H1 (cell line): ENCODE measurements around the gene GDNF. TPM values are rescaled to one million over a fixed set of nuclear protein-coding genes. Genes with fewer than 3 reads are reported as not detected.

Experiments
- EGR1 ChIP-seq: IDR thresholded peaks from 2 replicates; pipeline ENCODE4 v1.6.1; 2011; ENCODE audit warnings: low read depth, low read length, borderline replicate concordance
- EZH2 ChIP-seq: fragments of 200-600 bp; sonication (generic); IDR thresholded peaks from 2 replicates; pipeline ENCODE4 v1.7.1; 2012; ENCODE audit warnings: low read depth, mild to moderate bottlenecking, moderate library complexity, low read length, inconsistent platforms; ENCODE audit not compliant: severe bottlenecking
- GABPA ChIP-seq: IDR thresholded peaks from 2 replicates; pipeline ENCODE4 v1.6.1; 2011; ENCODE audit warnings: mild to moderate bottlenecking, low read length, moderate library complexity, borderline replicate concordance; ENCODE audit not compliant: insufficient read depth
- HDAC2 ChIP-seq, 2 experiments: fragments of 300-600 bp in 1 of 2; sonication (generic) in 1 of 2; IDR thresholded peaks; 2 replicates each; pipeline ENCODE4 v1.6.1; 2011 to 2012; ENCODE audit warnings: low read depth in 2 of 2, low read length in 2 of 2, mild to moderate bottlenecking in 2 of 2, moderate library complexity in 2 of 2, borderline replicate concordance in 1 of 2, inconsistent platforms in 1 of 2
- RAD21 ChIP-seq, 2 experiments: IDR thresholded peaks in 1 of 2; conservative IDR thresholded peaks in 1 of 2; 2 replicates each; pipeline ENCODE4 v1.6.1; 2011; ENCODE audit warnings: low read depth in 2 of 2, low read length in 2 of 2, improper control_type of control experiment in 1 of 2, inconsistent platforms in 1 of 2, mild to moderate bottlenecking in 1 of 2, moderate library complexity in 1 of 2
- RNF2 ChIP-seq: fragments of 200-900, 300-1000 bp; sonication (generic); IDR thresholded peaks from 2 replicates; pipeline ENCODE4 v1.7.1; 2016; ENCODE audit warnings: borderline replicate concordance, low read depth, mild to moderate bottlenecking, antibody characterized with exemption, low read length; ENCODE audit not compliant: poor library complexity, severe bottlenecking; ENCODE audit errors: missing control alignments
- SIRT6 ChIP-seq: IDR thresholded peaks from one replicate; pipeline ENCODE4 v1.7.1; 2012; ENCODE audit warnings: low read length, inconsistent platforms
- YY1 ChIP-seq: IDR thresholded peaks from 2 replicates; pipeline ENCODE4 v1.6.1; 2011; ENCODE audit warnings: low read depth, mild to moderate bottlenecking, low read length
- polyA plus RNA-seq, 7 experiments: library from polyadenylated mRNA; depleted of rRNA in 3 of 7; stranded (reverse) in 5 of 7; unstranded in 2 of 7; fragments of >200 nt in 5 of 7; fragments of 200-250 nt in 2 of 7; gene quantifications; 1 replicate in 5 of 7; 2 replicates in 1 of 7; 4 replicates in 1 of 7; pipeline versions ENCODE4 v1.2.1 to v1.2.3, GENCODE V29; 2011 to 2013; ENCODE audit warnings: missing spikeins in 2 of 7, mixed read lengths in 2 of 7
- total RNA-seq: library from RNA; stranded (reverse); fragmentation: NEBNext Ultra II Directional; extraction: Animal tissue kit (Norgen Biotek cat#: 25700); gene quantifications from 2 replicates; pipeline ENCODE4 v1.2.1, GENCODE V29; 2021

Gene GDNF
- total and polyA plus RNA-seq, 2 of the 8 experiments (the other 6 are each of a cell fraction or from before 2014, with no cell fraction given) = 0.15 to 2.0 TPM

DNA sequence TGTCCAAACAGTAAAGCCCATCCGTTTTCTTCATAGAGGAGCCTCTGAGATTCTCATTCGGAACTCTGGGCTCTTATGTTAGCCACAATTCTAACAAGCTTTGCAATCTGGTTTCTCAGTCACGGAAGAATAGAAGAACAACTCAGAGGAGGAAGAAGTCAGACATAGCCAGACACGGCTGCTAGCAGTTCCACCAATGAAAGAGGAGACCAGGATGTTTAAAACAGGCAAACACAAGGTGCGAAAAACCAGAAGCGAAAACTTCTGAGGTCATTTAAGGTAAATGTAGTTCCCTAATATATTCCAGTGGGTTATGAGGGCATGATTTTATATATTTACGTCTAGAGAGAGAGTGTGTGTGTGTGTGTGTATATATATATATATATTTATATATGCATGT lies 34.1 kb upstream of the GDNF start (continued):
- TF ChIP-seq HDAC2 (IDR thresholded peaks at IDR 0.05; ENCODE audit: borderline replicate concordance in 1 of 2, low read depth in 2 of 2, low read length in 2 of 2) (no peak), YY1 (no peak), GABPA (no peak), EGR1 (no peak), RNF2 (no peak), EZH2 (no peak), RAD21 (IDR thresholded peaks at IDR 0.05 in 1 of 2, conservative IDR thresholded peaks at IDR 0.05 in 1 of 2; ENCODE audit: low read depth in 2 of 2, low read length in 2 of 2) (no peak), SIRT6 (no peak)
